Measurements from ENCODE around the gene PARK7.

Gene PARK7

GRCh38 chr1:8027748-8028570, 66.4 kb downstream of the PARK7 start:
- no peaks in the 10 kb centered on the region for H3K27me3 ChIP-seq (ENCODE audit: control insufficient read depth in 1 of 2, insufficient read depth in 2 of 2, low read length in 2 of 2)
- peak overlapping the region; percentile 67 for H3K27ac ChIP-seq (ENCODE audit: low read depth, low read length)
- H3K9ac ChIP-seq (ENCODE audit: low read length): no peak overlapping the region
- no peaks in the 10 kb centered on the region for H3K9me3 ChIP-seq (ENCODE audit: low read length)
- H3K36me3 ChIP-seq (ENCODE audit: insufficient read depth, low read length): no peaks in the 10 kb centered on the region
- peaks cover 40% of the 10 kb centered on the region for H3K4me1 ChIP-seq (ENCODE audit: insufficient read depth, low read length)
- no peak overlapping the region for H3K4me3 ChIP-seq (ENCODE audit: low read depth in 1 of 2, low read length in 2 of 2)

DNA sequence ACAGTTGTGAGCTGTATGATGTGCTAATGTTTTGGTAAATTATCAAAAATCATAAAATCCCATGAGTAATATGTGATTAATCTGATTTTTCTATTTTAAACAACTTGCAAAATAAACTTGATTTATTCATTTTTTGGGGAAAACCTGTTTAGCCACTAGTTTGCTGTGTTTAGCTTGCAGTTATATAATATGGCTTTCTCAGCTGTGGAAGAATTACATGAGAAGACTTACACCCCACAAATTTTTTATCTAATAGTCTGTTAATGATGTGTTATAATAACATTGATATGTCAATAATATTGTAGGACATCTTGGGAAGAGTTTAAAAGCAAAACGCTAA, 67.0 kb downstream of the PARK7 start:
- Histone ChIP-seq H3K4me3 (ENCODE audit: low read depth in 1 of 2, low read length in 2 of 2) (no peak overlapping the region), H3K4me1 (ENCODE audit: insufficient read depth, low read length) (peaks cover 34% of the 10 kb centered on the region), H3K9ac (ENCODE audit: low read length) (no peak overlapping the region), H3K27me3 (ENCODE audit: control insufficient read depth in 1 of 2, insufficient read depth in 2 of 2, low read length in 2 of 2) (no peaks in the 10 kb centered on the region), H3K36me3 (ENCODE audit: insufficient read depth, low read length) (no peaks in the 10 kb centered on the region), H3K27ac (ENCODE audit: low read depth, low read length) (no peak overlapping the region), H3K9me3 (ENCODE audit: low read length) (no peaks in the 10 kb centered on the region)

DNA sequence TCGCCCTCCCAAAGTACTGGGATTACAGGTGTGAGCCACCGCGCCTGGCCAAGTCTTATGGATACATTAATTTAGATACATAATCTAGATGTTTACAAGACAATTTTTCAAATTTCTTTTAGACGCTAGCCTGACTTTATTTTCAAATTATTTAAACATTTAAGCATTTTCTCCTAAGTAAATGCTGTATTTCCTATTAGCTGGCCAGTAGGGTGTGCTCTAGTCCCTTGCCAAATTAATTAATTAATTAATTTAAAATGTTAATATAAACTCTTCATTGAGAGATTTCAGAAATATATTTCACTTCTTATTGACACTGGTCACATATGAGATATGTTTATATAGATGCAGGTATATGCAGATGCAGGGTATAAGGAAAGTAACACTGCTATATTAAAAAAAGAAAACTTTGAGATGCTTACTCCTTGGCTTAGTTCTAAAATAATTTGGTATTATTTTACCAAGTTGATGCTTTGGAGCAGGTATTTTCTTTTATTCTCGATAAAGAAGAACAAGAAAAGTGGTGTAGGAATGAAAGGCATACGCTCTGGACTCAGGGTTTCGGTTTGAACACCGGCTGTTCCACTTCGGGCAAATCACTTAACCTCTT, 69.8 kb downstream of the PARK7 start:
- Histone ChIP-seq H3K36me3 (ENCODE audit: insufficient read depth, low read length) (no peaks in the 10 kb centered on the region), H3K4me3 (ENCODE audit: low read depth in 1 of 2, low read length in 2 of 2) (no peak overlapping the region), H3K4me1 (ENCODE audit: insufficient read depth, low read length) (peaks cover 25% of the 10 kb centered on the region), H3K9ac (ENCODE audit: low read length) (no peak overlapping the region), H3K9me3 (ENCODE audit: low read length) (no peaks in the 10 kb centered on the region), H3K27me3 (ENCODE audit: control insufficient read depth in 1 of 2, insufficient read depth in 2 of 2, low read length in 2 of 2) (no peaks in the 10 kb centered on the region), H3K27ac (ENCODE audit: low read depth, low read length) (no peak overlapping the region)

DNA sequence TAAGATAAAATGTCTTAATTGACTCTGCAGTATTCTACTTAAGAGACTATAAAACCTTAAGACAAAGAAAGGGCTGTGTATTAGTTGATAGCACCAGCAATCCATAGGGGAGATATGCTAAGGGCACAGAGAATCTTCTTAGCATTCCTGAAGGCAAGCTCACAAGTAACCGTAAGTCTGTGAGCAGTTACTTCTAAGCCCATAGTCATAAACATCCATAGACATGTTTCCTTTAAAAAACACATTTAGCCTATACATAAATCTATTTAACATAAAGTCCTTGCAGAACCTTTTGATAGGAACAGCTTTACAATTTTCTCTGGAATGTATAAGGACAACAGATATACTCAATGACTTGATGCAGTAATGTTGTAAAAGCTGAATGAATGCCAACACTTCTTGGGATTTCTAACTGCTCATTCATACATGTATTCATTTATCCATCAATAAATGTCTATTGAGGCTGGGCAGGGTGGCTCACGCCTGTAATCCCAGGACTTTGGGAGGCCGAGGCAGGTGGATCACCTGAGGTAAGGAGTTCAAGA, 70.9 kb downstream of the PARK7 start:
- H3K4me3 ChIP-seq (ENCODE audit: low read depth in 1 of 2, low read length in 2 of 2): no peak overlapping the region
- H3K27ac ChIP-seq (ENCODE audit: low read depth, low read length): no peak overlapping the region
- no peaks in the 10 kb centered on the region for H3K27me3 ChIP-seq (ENCODE audit: control insufficient read depth in 1 of 2, insufficient read depth in 2 of 2, low read length in 2 of 2)
- H3K4me1 ChIP-seq (ENCODE audit: insufficient read depth, low read length): peaks cover 15% of the 10 kb centered on the region
- H3K9me3 ChIP-seq (ENCODE audit: low read length): no peaks in the 10 kb centered on the region
- H3K36me3 ChIP-seq (ENCODE audit: insufficient read depth, low read length): no peaks in the 10 kb centered on the region
- H3K9ac ChIP-seq (ENCODE audit: low read length): no peak overlapping the region

DNA sequence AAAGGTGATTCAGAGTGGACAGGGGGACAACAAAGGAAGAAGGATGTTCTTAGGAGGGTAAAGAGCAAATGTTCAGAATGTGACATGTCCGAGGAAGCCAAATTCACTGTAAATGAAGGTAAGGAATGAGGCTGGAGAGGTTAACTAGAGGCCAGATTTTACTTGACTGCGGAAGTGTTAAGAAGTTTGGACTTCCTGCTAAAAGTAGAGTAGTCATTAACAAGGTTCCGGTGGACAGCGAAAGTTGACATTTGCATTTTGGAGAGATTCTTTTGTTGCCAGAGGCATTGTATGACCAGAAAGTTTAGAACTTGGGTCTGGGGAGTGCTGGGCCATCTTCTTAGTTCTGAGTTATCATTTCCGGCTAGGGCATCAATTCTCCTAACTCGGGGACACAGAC, 71.8 kb downstream of the PARK7 start:
- Histone ChIP-seq H3K4me3 (ENCODE audit: low read depth in 1 of 2, low read length in 2 of 2) (no peak overlapping the region), H3K27ac (ENCODE audit: low read depth, low read length) (no peak overlapping the region), H3K36me3 (ENCODE audit: insufficient read depth, low read length) (no peaks in the 10 kb centered on the region), H3K9ac (ENCODE audit: low read length) (no peak overlapping the region), H3K4me1 (ENCODE audit: insufficient read depth, low read length) (peaks cover 6% of the 10 kb centered on the region), H3K27me3 (ENCODE audit: control insufficient read depth in 1 of 2, insufficient read depth in 2 of 2, low read length in 2 of 2) (no peaks in the 10 kb centered on the region), H3K9me3 (ENCODE audit: low read length) (no peaks in the 10 kb centered on the region)

All from muscle layer of colon (tissue), 2 donors.